HEK293 (cell line): ENCODE measurements around the gene DNAL4.

Experiments
- CTCF ChIA-PET: fragments of 350-600 bp; formaldehyde crosslinking; extraction: SDS; loops from one replicate; lab custom pipeline; 2021; ENCODE audit warnings: antibody characterized with exemption; lab: Yijun Ruan, JAX
- POLR2A ChIA-PET: fragments of 300-600 bp; formaldehyde crosslinking; extraction: SDS; loops from one replicate; lab custom pipeline; 2020; ENCODE audit warnings: antibody characterized with exemption, inconsistent platforms; lab: Yijun Ruan, JAX
- H3K27ac ChIP-seq: fragments of 200-500 bp; sonication (Bioruptor generic); 2 replicates; pipeline ENCODE4 v1.5.1; 2014; ENCODE audit warnings: low read depth, low read length, control low read depth, inconsistent platforms; ENCODE audit errors: extremely low read depth
- H3K36me3 ChIP-seq, 2 experiments: fragments of 200-500 bp in 1 of 2; sonication (Bioruptor generic) in 1 of 2; 1 replicate in 1 of 2; 2 replicates in 1 of 2; pipeline ENCODE4 v1.5.1; 2014 to 2017; ENCODE audit warnings: inconsistent platforms in 2 of 2, low read length in 2 of 2; ENCODE audit not compliant: control insufficient read depth in 2 of 2, insufficient read depth in 1 of 2
- H3K4me1 ChIP-seq: fragments of 200-500 bp; sonication (Bioruptor generic); 2 replicates; pipeline ENCODE4 v1.5.1; 2014; ENCODE audit warnings: mild to moderate bottlenecking, low read length, inconsistent platforms; ENCODE audit not compliant: control insufficient read depth, insufficient read depth
- H3K4me3 ChIP-seq: 2 replicates; pipeline ENCODE4 v1.5.1; 2011; ENCODE audit warnings: low read depth, mild to moderate bottlenecking, control low read depth, low read length, moderate library complexity
- H3K9me3 ChIP-seq: fragments of 200-500 bp; sonication (Bioruptor generic); 2 replicates; pipeline ENCODE4 v1.5.1; 2014; ENCODE audit warnings: low read depth, low read length, inconsistent platforms; ENCODE audit not compliant: control insufficient read depth, insufficient read depth
- EGR2 ChIP-seq: fragments of 450-650 bp; formaldehyde crosslinking; IDR thresholded peaks from 2 replicates; pipeline ENCODE4 v1.5.1; 2016; ENCODE audit warnings: low read depth, missing biosample characterization, missing genetic modification characterization
- OSR2 ChIP-seq: fragments of 450-650 bp; formaldehyde crosslinking; IDR thresholded peaks from 2 replicates; pipeline ENCODE4 v1.5.1; 2016; ENCODE audit warnings: missing biosample characterization, missing genetic modification characterization
- SALL2 ChIP-seq: fragments of 450-650 bp; formaldehyde crosslinking; IDR thresholded peaks from 2 replicates; pipeline ENCODE4 v1.5.0; 2017; ENCODE audit warnings: missing biosample characterization, mild to moderate bottlenecking, missing genetic modification characterization, borderline replicate concordance
- ZBTB17 ChIP-seq: fragments of 450-650 bp; formaldehyde crosslinking; IDR thresholded peaks from 2 replicates; pipeline ENCODE4 v1.5.1; 2016; ENCODE audit warnings: missing biosample characterization, missing genetic modification characterization
- ZBTB20 ChIP-seq: fragments of 450-650 bp; formaldehyde crosslinking; IDR thresholded peaks from 2 replicates; pipeline ENCODE4 v1.5.1; 2016; ENCODE audit warnings: missing biosample characterization, missing genetic modification characterization
- ZBTB48 ChIP-seq: fragments of 450-650 bp; formaldehyde crosslinking; IDR thresholded peaks from 2 replicates; pipeline ENCODE4 v1.5.1; 2016; ENCODE audit warnings: missing biosample characterization, missing genetic modification characterization
- ZFHX2 ChIP-seq: fragments of 450-650 bp; formaldehyde crosslinking; conservative IDR thresholded peaks from 2 replicates; pipeline ENCODE4 v1.5.1; 2016; ENCODE audit warnings: missing biosample characterization, missing genetic modification characterization
- ZNF133 ChIP-seq: fragments of 450-650 bp; formaldehyde crosslinking; IDR thresholded peaks from 2 replicates; pipeline ENCODE4 v1.5.1; 2016; ENCODE audit warnings: missing biosample characterization, missing genetic modification characterization
- ZNF366 ChIP-seq: fragments of 450-650 bp; formaldehyde crosslinking; conservative IDR thresholded peaks from 2 replicates; pipeline ENCODE4 v1.5.1; 2016; ENCODE audit warnings: missing biosample characterization, missing genetic modification characterization
- ZNF394 ChIP-seq: fragments of 450-650 bp; formaldehyde crosslinking; IDR thresholded peaks from 2 replicates; pipeline ENCODE4 v1.5.1; 2016; ENCODE audit warnings: missing biosample characterization, missing genetic modification characterization, mild to moderate bottlenecking, moderate library complexity, borderline replicate concordance
- ZNF677 ChIP-seq: fragments of 450-650 bp; IDR thresholded peaks from 2 replicates; pipeline ENCODE4 v1.5.0; 2018; ENCODE audit warnings: missing biosample characterization, mild to moderate bottlenecking, missing genetic modification characterization, moderate library complexity
- TF ChIP-seq, protein P1 (sequence below): fragments of 450-650 bp; formaldehyde crosslinking; IDR thresholded peaks from 2 replicates; pipeline ENCODE4 v1.5.1; 2016; ENCODE audit warnings: missing biosample characterization, missing genetic modification characterization

The DNAL4 gene

DNA sequence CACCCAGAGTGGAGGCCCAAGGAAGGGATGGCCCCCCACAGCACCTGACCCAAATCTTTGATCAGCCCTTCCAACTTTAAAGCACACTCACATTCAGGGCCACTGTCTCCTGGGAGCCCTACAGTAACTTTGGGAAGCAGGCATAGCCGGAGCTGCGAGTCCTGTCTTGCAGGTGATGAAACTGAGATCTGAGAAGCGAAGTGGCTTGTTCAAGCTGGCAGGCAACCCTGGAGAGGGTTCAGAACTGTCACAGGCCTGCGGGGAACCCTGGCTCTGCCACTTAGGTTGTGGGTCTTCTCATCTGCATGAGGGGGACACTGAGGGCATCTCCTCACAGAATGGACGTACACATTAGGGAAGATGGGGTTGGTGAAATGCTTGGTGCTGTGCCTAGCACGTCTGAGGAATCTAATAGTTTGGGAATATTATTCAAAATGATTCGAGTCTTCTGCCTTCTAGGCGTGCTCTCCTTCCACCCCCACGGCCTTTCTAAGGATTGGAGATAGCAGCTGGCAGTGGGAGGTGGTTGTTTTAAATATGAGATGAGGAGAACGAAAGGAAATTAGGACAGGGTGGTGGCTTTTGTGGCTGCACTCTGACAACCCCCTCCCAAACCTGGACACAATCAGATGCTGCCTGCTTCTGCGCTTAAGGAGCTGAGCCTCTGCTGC, 19.3 kb downstream of the DNAL4 start:
- H3K4me3 ChIP-seq: no peak overlapping the region
- TF ChIP-seq ZNF133 (tag by site-specific recombination): no peak
- TF ChIP-seq ZBTB48 (tag by site-specific recombination): no peak
- no peak for TF ChIP-seq OSR2
- TF ChIP-seq EGR2 (tag by site-specific recombination): peak; percentile 69
- TF ChIP-seq, protein P1, sequence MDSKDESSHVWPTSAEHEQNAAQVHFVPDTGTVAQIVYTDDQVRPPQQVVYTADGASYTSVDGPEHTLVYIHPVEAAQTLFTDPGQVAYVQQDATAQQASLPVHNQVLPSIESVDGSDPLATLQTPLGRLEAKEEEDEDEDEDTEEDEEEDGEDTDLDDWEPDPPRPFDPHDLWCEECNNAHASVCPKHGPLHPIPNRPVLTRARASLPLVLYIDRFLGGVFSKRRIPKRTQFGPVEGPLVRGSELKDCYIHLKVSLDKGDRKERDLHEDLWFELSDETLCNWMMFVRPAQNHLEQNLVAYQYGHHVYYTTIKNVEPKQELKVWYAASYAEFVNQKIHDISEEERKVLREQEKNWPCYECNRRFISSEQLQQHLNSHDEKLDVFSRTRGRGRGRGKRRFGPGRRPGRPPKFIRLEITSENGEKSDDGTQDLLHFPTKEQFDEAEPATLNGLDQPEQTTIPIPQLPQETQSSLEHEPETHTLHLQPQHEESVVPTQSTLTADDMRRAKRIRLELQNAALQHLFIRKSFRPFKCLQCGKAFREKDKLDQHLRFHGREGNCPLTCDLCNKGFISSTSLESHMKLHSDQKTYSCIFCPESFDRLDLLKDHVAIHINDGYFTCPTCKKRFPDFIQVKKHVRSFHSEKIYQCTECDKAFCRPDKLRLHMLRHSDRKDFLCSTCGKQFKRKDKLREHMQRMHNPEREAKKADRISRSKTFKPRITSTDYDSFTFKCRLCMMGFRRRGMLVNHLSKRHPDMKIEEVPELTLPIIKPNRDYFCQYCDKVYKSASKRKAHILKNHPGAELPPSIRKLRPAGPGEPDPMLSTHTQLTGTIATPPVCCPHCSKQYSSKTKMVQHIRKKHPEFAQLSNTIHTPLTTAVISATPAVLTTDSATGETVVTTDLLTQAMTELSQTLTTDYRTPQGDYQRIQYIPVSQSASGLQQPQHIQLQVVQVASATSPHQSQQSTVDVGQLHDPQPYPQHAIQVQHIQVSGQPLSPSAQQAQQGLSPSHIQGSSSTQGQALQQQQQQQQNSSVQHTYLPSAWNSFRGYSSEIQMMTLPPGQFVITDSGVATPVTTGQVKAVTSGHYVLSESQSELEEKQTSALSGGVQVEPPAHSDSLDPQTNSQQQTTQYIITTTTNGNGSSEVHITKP (tag by site-specific recombination): peak; percentile 97
- TF ChIP-seq, all 188 proteins: peak for 2
- Histone ChIP-seq H3K9me3 (no peaks in the 10 kb centered on the region), H3K27ac (no peak overlapping the region), H3K36me3 (peaks cover 0 to 6% of the 10 kb centered on the region in 2 experiments; a peak in 1 of 3 replicates), H3K4me1 (no peaks in the 10 kb centered on the region)
- POLR2A ChIA-PET: no interaction called here
- CTCF ChIA-PET: interaction anchor here (0.9 kb wide), 1 partner anchor 95 kb away, joined by 3 read pairs; no protein-coding TSS in a partner anchor

DNA sequence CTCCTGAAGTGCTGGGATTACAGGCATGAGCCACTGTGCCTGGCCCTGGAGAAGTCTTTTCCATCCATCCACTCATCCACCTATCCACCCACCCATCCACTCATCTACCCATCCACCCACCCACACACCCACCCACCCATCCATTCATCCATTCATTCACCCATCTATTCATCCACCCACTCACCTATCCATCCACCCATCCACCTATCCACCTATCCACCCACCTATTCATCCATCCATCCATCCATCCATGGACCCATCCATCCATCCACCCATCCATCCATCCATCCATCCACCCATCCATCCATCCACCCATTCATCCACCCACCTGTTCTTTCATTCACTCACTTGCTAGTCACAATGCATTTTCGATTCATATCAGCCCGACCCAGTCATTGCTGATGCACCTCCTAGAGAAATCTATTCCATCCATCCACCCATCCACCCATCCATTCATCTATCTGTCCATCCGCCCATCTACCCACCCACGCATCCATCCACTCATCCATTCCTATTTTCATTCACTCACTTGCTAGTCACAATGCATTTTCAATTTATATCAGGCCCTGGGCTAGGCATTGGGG, 20.5 kb downstream of the DNAL4 start:
- Histone ChIP-seq H3K27ac (no peak overlapping the region), H3K4me1 (no peaks in the 10 kb centered on the region), H3K4me3 (no peak overlapping the region), H3K36me3 (no peaks in the 10 kb centered on the region), H3K9me3 (no peaks in the 10 kb centered on the region)
- ChIA-PET POLR2A (no interaction called here), CTCF (interaction anchor here (0.9 kb wide), 1 partner anchor 97 kb away, joined by 3 read pairs; no protein-coding TSS in a partner anchor)
- peak; percentile 97 for TF ChIP-seq ZNF366 (tag by site-specific recombination)
- no peak for TF ChIP-seq ZNF677 (tag by site-specific recombination)
- no peak for TF ChIP-seq ZNF394 (tag by site-specific recombination)
- peak; percentile 100 for TF ChIP-seq EGR2 (tag by site-specific recombination)
- TF ChIP-seq ZBTB20 (tag by site-specific recombination): peak; percentile 61
- peak; percentile 97 for TF ChIP-seq ZFHX2 (tag by site-specific recombination)
- 0 out of 2 replicates have a peak, but pooled peaks have one; percentile 10 for TF ChIP-seq ZBTB17

DNA sequence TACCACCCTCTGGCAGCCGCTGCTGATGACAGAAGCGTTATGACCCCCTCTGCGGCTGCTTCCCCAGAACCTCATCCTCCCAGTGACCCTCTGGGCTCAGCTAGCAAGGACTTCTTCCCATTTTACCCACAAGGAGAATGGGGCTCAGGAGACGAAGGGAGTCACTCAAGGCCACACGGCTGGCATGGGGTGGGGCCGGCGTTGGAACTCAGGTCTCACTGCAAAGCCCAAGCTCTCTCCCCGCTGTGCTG, 21.4 kb downstream of the DNAL4 start:
- H3K4me3 ChIP-seq: no peak overlapping the region
- H3K9me3 ChIP-seq: no peaks in the 10 kb centered on the region
- no peaks in the 10 kb centered on the region for H3K36me3 ChIP-seq
- TF ChIP-seq ZNF133 (tag by site-specific recombination): no peak
- no peak for TF ChIP-seq SALL2 (tag by site-specific recombination)
- ChIA-PET CTCF (no interaction called here), POLR2A (interaction anchor here (0.6 kb wide), 1 partner anchor 231 kb away, joined by 5 read pairs; no protein-coding TSS in a partner anchor)
- no peak overlapping the region for H3K27ac ChIP-seq
- H3K4me1 ChIP-seq: no peaks in the 10 kb centered on the region
